Kidney tubule cell (primary cell): ENCODE results near the gene KCNJ6.

Source experiments
- DNase-seq: peaks from one replicate; pipeline ENCODE4 v3.0.0-alpha.2; 2018; ENCODE audit warnings: low spot score

KCNJ6 gene

GRCh38 chr21:37565530-37566223, 350.6 kb downstream of the KCNJ6 start:
- DNase-seq, result no peak

DNA sequence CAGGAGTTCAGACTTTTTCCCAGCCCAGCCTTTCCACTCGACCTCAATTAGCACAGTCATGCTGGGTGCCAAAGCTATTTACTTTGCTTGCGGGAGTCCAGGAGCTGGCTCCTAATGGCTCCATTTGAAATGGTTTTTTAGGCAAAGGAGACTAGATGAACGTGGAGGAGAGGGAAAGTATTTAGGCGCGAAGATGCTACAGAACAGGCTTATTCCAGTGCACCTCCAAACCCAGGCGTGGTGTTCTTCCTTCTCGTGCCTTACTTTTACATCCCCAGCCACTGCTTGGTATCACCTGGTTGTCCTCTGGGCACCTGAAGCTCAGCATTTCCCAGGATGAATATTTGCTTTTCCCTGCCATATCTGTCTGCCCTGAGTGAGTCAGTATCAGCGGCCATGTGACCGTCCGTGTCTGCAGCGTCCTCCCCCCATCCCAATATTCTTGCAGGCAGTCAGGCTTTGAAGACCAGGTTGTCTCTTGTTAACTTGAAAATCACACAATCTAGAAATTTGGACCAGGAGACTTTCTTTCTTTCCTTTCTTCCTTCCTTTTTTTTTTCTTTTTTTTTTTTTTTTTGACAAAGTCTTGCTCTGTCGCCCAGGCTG, 351.2 kb downstream of the KCNJ6 start:
- peak; percentile 22 for DNase-seq

DNA sequence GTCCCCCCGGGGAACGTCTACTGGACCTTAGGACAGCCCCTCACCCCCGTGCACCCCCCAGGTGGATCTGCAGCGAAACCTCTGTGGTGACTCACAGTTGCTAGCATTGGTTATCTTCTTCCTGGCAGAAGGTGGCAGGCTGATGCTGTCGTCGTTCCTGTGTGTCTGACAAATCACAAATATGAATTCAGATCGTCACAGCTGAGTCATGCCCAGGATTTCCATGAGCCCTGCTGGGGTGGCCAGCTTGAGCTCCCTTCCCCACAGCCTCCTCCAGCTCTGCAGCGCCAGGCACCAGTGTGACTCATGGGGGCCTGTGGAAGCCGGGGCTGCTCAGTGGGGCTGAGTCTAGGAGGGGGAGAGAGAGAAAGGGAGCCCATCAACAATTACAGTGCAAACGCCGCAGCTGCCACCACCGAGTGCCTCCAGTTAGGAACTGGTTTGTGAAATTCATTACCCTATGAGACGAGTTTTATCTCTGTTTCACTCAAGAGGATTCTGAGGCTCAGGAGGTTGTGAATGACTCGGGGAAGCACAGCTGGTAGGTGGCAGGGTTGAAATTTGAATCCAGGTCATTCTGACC, 351.8 kb downstream of the KCNJ6 start:
- DNase-seq, result peak; percentile 99

DNA sequence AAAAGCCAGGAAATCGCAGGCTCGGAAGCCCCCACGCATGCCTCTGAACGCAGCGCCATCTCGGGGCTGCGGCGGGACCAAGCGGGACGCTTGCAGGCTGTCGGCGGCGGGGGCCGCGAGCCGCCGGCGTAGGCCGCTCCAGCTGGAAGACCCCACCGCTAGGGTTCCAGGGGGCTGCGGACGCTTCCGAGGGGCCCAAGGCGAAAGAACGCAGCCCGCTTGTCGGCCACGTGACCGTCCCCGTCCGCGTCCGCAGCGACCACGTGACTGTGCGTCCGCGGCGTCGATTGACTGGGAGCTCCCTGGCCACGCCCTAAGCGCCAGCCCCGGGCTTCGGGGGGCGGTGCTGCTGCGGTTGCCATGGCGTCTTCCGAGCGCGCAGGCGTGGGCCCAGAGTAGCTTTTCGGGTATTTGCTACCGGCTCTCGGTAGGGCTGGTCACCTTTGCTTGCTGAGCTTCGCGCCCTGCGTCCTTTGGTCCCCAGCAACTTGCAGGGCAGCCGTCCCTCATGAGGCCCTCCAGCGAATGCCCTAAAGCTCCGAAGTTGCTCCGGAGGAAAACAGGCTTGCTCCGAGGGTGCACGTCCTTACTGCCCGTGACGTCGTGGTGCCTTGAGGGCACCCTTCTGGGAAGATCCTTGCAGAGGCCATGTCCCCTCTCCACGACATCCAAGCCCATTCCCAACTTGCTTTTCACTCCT, 352.5 kb downstream of the KCNJ6 start:
- DNase-seq, result peak; percentile 94

GRCh38 chr21:37562920-37563640, 353.2 kb downstream of the KCNJ6 start:
- DNase-seq, result no peak

DNA sequence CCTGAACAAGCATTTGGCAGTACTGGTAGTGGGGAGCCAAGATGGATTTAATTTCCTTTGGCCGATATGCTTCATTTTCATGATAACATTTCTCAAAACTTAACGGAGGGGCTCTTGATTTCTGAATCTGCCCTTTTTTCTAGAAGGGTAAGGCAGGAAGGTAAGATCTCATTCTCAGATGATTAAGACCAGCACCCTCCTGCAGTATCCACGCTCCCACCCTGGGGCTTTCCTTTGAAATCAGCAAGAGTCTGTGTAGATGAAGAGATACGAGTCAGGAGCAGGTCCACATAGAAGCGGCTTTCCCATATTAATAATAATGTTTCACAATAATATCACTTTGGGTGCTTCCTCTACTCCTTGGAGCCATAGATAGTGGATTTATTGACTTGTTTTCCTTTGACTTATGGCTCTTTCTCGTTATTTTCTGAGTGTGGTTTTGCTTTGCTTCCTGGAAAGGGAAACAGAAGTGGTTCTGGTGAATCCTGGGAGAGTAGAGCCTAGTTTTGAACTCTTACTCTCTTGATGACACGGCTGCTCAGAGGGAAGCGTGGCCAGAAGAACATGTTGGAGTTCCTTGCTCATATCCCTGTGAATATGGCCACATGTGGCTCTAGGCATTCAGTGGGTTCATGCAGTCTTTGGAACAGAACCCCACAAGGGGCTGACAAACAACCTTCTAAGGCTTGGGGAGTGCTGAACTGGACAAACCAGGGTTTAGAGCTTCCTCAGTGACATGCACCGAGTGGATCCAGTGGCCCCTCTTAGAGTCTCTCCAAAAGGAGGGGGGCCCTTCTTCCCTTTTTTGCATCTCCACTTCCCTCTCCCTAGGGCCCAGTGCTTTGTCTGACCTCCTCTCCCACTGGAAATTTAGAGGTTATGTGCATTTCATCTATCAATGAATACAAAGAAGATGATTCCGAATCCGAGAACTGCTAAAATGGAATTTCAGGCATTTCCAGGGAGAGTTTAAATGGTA, 354.0 kb downstream of the KCNJ6 start:
- no peak for DNase-seq

DNA sequence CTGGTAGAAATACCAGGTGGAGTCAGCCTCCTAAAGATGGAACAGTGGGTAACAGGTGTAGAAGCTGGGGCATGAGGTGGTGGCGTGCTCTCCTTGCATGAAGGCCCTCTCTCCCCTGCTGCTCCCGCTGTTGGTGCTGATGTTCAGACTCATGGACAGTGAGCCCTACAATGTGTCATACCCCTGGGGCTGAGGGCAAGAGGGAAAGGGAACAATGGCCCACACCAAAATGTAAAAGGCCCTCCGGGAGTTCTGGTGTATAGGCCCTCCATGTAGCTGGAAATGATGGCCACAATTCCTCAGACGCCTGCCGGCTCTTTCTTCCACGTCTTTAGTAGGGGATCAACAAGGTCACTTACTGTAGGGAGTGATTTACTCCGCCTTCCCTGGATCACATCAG, 354.8 kb downstream of the KCNJ6 start:
- no peak for DNase-seq

GRCh38 chr21:37560385-37560784, 355.9 kb downstream of the KCNJ6 start:
- DNase-seq, result no peak

DNA sequence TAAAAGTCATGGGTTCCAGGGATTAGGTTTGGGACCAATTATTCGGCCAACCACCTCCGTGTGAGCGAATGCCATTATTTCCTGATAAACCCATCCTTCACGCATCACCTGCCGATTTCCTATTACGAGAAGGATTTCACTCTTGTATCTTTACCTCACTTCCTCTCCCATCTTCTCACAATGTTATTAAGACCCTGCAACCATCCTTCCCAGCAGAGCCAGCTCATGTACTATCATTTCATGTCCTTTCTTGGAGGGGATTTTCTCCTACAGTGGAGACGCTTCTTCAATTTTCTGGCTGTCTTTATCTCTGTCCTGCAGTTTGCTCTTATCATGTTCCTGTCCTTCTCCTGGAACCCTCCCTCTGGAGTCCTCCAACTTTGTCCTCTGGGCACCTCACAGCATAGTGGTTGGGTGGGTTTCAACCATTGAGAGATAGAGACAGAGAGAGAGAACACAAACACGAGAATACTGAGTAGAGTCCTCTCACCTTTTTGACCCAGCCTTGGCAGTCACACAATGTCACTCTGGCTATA, 357.5 kb downstream of the KCNJ6 start:
- DNase-seq, result no peak
